ENCODE measurements around the gene ZER1.
"Not testable (repeated sequence)": the region's sequence is repeated elsewhere in the genome, so short reads cannot be mapped to it uniquely, and the experiment has no call there.

ZER1 gene

GRCh38 chr9:128771745-128772519 lies at the start of gene ZER1:
ZER1 (minus strand) TSS chr9:128771927; CDS start chr9:128755565, 16,362 bp downstream.
- peak; percentile 86 for DNase-seq

GRCh38 chr9:128820665-128821583 lies 49.2 kb upstream of the ZER1 start:
- no peak for DNase-seq

- DNase-seq, result peak; percentile 66
These were observed 48.3 kb upstream of the ZER1 start for GRCh38 chr9:128819716-128820664.

GRCh38 chr9:128818839-128819715 lies 47.4 kb upstream of the ZER1 start:
- no peak for DNase-seq

GRCh38 chr9:128818099-128818838 lies 46.5 kb upstream of the ZER1 start, which contains the start of gene ENDOG:
ENDOG (plus strand) TSS chr9:128818500; CDS start chr9:128818685, 185 bp downstream.
- DNase-seq, result peak; percentile 93

GRCh38 chr9:128810873-128811272 lies 39.1 kb upstream of the ZER1 start:
- no peak for DNase-seq

- no peak for DNase-seq
These were observed 38.1 kb upstream of the ZER1 start for GRCh38 chr9:128809831-128810230.

GRCh38 chr9:128809036-128809599 lies 37.4 kb upstream of the ZER1 start:
- no peak for DNase-seq

GRCh38 chr9:128808543-128808942 lies 36.8 kb upstream of the ZER1 start:
- DNase-seq, result no peak

- no peak for DNase-seq
These were observed 36.1 kb upstream of the ZER1 start for GRCh38 chr9:128807827-128808226.

- DNase-seq, result no peak
These were observed 33.9 kb upstream of the ZER1 start for GRCh38 chr9:128805661-128806060.

GRCh38 chr9:128802482-128802881 lies 30.8 kb upstream of the ZER1 start:
- DNase-seq, result no peak

- DNase-seq, result no peak
These were observed 28.3 kb upstream of the ZER1 start for GRCh38 chr9:128800061-128800460.

- no peak for DNase-seq
These were observed 27.2 kb upstream of the ZER1 start for GRCh38 chr9:128798896-128799295.

- DNase-seq, result not testable (repeated sequence)
These were observed 23.2 kb upstream of the ZER1 start for GRCh38 chr9:128794961-128795360.

GRCh38 chr9:128792978-128793686 lies 21.4 kb upstream of the ZER1 start:
- no peak for DNase-seq

GRCh38 chr9:128792134-128792533 lies 20.4 kb upstream of the ZER1 start:
- no peak for DNase-seq

- no peak for DNase-seq
These were observed 18.8 kb upstream of the ZER1 start for GRCh38 chr9:128790536-128790935.

- no peak for DNase-seq
These were observed 16.7 kb upstream of the ZER1 start for GRCh38 chr9:128788445-128788844.

- DNase-seq, result no peak
These were observed 15.9 kb upstream of the ZER1 start for GRCh38 chr9:128787659-128788058.

Data from HCEC 1CT (cell line).